Globus pallidus (tissue), 1 donor: Measurements from ENCODE around the gene HSH2D.
"Not testable (repeated sequence)": the region's sequence is repeated elsewhere in the genome, so short reads cannot be mapped to it uniquely, and the experiment has no call there.

ENCODE experiments used
- DNase-seq: peaks from one replicate; pipeline ENCODE4 v3.0.0-alpha.2; 2015; ENCODE audit warnings: low spot score

Gene HSH2D

DNA sequence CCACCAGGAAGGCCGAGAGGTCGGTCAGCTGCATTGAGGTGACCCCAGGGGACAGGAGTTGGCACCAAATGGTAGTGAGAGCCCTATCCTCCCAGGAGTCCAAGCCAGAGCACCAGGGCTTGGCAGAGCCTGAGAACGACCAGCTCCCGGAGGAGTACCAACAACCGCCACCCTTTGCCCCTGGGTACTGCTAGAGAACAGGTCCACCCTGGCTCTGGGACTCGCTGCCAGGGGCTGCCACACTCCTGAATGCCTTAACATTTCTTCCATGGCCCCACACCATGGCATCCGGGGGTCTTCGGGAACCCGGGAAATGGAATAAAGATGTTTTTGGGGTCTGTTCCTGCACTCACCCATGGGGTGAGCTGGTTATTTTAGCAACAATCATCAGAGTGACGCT lies 14.1 kb downstream of the HSH2D start:
- no peak for DNase-seq

GRCh38 chr19:16159655-16160054 lies 16.2 kb downstream of the HSH2D start:
- no peak for DNase-seq

DNA sequence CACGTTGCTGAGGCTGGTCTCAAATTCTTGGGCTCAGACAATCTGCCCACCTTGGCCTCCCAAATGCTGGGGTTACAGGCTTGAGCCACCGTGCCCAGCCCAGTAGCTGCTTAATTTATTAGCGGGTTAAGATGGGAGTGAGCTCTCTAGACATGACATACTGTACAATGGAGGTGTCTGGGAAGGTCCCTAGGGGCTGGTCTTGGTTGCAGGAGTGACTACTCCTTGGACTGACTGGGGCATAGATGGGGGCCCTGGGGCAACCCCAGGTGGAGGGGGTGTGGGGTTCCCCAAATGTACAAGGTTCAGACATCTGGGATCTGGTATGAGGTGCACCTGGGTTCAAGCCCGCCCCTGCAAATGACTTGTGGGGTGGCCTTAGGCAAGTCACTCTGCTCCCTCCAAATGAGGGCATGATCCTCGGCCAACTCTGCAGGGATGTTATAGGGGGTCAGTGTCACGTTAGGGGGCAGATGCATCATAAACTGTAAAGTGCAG lies 17.0 kb downstream of the HSH2D start:
- DNase-seq: no peak

GRCh38 chr19:16160943-16161560 lies 17.6 kb downstream of the HSH2D start:
- no peak for DNase-seq

GRCh38 chr19:16161840-16162239 lies 18.4 kb downstream of the HSH2D start:
- no peak for DNase-seq

DNA sequence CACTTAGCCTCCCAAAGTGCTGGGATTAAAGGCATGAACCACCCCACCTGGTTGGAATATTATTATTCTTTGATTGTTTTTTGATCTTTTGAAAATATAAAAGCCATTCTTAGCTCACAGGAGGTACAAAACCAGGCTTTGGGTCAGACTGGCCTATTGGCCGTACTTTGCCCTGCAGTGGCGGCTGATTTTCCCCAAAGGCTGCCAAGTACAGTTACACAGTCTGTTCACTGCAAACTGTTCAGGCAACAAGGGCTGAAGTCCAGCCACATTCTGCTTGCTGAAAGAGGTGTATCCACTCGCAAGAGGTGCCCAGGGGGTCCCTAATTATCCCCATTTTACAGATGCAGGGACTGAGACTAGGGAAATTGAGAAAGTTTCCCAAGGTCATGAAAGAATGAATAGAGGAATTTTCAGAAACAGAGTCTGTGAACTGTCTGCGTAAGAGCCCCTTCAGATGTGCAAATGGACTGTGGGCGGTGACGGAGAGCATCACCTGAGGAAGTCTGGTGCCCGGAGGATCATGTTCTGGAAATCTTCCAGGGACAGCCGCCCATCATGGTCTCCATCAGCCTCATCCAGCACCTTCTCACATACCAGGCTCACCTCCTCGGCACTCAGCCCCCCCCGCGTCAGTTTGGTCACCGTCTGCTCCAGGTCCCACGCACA lies 20.9 kb downstream of the HSH2D start:
- DNase-seq: no peak

- DNase-seq: no peak
Measured at GRCh38 chr19:16166417-16166816, 22.9 kb downstream of the HSH2D start.

DNA sequence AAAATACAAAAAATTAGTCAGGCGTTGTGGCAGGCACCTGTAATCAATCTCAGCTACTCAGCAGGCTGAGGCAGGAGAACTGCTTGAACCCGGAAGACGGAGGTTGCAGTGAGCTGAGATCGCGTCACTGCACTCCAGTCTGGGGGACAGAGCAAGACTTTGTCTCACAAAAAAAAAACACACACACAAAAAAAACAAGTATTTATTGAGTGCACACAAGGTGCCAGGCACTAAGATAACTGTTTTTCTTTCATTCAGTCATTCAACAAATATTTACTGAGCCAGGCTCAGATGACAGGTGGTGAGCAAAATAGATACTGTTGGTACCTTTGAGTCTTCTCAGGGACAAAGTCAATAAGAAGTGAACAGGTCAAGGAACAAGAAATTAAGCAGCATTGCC lies 23.6 kb downstream of the HSH2D start:
- DNase-seq: no peak

DNA sequence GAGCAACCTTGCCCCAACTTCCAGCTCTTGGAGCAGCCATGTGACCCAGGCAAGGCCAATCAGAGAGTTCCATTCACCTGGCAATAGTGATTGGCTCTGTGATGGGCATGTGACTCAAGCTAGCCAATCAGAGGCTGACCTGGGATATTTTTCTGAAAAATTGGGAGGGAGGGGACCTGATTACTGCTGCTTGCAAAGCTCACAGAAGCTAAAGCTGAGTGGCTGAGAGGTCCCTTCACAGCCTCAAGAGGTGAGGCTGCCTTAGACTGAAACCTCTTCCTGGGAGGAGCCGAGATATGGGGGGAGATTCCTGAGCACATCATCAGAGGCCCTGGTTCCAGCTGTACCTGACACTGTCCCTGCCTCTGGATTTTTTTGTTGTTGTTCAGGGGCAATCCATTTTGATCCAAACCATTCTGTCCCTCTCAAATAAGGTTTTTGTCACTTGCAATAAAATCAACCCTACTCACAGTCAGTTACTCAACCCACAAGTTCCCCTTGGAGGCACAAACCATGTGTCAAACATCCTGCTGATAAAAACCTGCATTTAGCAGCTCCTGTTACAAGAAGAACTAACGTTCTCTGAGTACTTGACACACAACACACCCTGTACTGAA lies 25.1 kb downstream of the HSH2D start:
- DNase-seq: no peak

DNA sequence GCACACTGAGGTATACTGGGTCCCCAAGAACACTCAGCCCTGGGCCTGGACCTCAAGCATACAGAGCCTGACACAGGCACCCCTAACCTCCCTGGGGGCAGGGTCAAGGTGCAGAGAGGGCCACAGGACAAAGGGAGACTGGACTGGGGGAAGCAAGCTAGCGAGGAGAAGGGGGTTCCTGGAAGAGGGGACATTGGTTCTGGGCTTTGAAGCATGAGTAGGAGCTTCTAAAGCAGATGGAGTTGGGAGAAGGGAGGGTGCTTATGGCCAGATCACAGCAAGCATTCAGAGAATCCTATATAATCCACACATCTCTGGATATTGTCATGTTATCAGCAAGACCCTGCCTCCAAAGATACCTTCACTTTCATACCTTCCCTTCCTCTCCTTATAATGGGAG lies 26.6 kb downstream of the HSH2D start:
- no peak for DNase-seq

GRCh38 chr19:16175954-16176353 lies 32.5 kb downstream of the HSH2D start:
- no peak for DNase-seq

GRCh38 chr19:16178866-16179265 lies 35.4 kb downstream of the HSH2D start:
- not testable (repeated sequence) for DNase-seq

- DNase-seq: no peak
Measured at GRCh38 chr19:16180611-16181010, 37.1 kb downstream of the HSH2D start.

- no peak for DNase-seq
Measured at GRCh38 chr19:16184665-16185122, 41.2 kb downstream of the HSH2D start.

GRCh38 chr19:16185123-16185767 lies 41.8 kb downstream of the HSH2D start, which contains the start of gene FAM32A:
Gene FAM32A (plus strand): TSS chr19:16185410. CDS start chr19:16185443, 33 bp downstream.
- DNase-seq: peak; percentile 97

GRCh38 chr19:16185768-16186123 lies 42.3 kb downstream of the HSH2D start:
- DNase-seq: peak; percentile 26

DNA sequence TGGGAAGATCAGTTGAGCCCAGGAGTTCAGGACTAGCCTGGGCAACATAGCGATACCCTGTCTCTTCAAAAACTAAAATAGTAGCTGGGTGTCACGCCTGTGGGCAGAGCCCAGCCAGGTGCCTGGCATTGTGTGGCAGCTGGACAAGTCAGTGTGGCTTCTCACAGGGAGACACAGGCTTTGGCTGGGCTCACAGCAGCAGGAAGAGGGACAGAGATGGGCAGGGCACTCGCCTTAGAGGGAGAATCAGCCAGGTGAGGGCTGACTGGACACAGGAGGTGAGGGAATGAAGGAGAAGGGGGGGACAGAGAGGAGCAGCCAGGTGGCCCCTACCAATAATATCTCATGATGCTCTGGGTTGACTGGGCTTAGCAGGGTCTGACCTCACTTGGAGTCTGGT lies 45.0 kb downstream of the HSH2D start:
- no peak for DNase-seq

DNA sequence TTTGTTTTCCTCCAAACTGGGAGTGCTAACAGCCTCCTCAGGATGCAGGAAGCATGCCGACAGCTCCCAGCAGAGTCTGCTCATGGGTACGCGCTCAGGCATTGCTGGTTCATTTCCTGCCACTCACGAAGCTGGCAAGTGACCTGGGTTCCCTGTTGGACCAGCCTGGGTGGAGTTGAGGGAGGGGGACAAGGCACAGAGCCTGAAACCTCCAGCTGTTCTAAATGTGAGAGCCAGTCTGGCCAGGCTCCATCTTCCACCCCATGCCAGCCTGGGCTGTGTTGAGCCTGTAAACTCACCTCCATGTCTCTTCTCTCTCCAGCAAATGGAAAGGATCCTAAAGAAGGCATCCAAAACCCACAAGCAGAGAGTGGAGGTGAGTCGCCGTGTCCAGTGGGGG lies 46.7 kb downstream of the HSH2D start:
- no peak for DNase-seq

- DNase-seq: no peak
Measured at GRCh38 chr19:16190736-16191135, 47.3 kb downstream of the HSH2D start.

- DNase-seq: no peak
Measured at GRCh38 chr19:16191216-16191908, 47.9 kb downstream of the HSH2D start.

DNA sequence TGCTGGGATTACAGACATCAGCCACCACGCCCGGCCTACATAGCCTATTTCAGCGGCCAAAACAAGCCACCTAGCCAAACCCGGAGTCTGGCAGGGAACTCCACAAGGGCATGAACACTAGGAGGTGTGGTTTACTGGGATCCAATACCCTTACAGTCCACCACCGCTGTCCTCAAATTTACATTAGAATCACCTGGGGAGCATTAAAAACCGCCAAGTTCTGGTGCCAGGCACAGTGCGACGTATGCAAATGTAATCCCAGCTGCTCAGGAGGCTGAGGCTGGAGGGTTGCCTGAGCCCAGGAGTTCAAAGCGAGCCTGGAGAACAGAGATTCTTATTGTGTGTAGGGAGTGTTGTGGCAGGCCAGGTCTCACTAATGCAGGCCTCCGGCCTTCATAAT lies 50.0 kb downstream of the HSH2D start:
- no peak for DNase-seq

GRCh38 chr19:16197188-16197621 lies 53.7 kb downstream of the HSH2D start:
- DNase-seq: no peak
